DMS 273 (cell line): ENCODE measurements around the gene PILRA.
"Not testable (repeated sequence)": the region's sequence is repeated elsewhere in the genome, so short reads cannot be mapped to it uniquely, and the experiment has no call there.

Experiments
- DNase-seq: peaks from one replicate; lab custom pipeline; 2025; ENCODE audit not compliant: unreplicated experiment; lab: John Stamatoyannopoulos, UW

PILRA gene

DNA sequence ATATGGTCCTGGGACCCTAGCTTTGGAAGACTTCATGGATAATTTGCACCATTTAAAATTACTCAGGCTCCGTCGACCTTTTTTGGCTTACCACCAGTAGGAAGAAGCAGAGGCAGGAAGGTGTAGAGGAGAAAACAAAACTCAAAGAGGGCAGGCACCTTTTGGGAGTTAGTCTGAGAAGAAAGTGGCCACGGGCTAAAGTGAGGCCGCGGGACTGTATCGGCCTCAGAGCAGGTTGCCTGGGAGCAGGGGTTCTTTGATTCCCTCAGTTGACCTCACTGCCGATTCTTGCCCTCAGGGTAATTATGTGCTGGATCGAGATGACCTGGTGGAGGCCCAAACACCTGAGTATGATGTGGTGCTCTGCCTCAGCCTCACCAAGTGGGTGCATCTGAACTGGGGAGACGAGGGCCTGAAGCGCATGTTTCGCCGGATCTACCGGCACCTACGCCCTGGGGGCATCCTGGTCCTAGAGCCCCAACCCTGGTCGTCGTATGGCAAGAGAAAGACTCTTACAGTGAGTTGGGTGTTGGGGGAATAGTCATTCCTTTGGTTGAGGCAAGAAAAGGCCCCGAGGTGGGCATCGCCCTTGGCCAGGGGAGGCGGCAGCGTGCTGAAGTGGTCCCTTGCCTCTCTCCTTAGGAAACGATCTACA, 59.5 kb downstream of the PILRA start:
- no peak for DNase-seq

DNA sequence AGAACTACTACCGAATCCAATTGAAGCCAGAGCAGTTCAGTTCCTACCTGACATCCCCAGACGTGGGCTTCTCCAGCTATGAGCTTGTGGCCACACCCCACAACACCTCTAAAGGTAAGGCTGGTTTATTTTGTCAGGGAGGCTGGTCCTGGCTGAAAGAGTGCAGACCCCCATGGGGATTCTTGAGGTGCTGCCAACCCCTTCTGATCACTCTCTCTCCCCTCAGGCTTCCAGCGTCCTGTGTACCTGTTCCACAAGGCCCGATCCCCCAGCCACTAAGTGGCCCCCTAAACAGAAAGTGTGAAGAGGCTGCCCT, 59.9 kb downstream of the PILRA start:
- no peak for DNase-seq

DNA sequence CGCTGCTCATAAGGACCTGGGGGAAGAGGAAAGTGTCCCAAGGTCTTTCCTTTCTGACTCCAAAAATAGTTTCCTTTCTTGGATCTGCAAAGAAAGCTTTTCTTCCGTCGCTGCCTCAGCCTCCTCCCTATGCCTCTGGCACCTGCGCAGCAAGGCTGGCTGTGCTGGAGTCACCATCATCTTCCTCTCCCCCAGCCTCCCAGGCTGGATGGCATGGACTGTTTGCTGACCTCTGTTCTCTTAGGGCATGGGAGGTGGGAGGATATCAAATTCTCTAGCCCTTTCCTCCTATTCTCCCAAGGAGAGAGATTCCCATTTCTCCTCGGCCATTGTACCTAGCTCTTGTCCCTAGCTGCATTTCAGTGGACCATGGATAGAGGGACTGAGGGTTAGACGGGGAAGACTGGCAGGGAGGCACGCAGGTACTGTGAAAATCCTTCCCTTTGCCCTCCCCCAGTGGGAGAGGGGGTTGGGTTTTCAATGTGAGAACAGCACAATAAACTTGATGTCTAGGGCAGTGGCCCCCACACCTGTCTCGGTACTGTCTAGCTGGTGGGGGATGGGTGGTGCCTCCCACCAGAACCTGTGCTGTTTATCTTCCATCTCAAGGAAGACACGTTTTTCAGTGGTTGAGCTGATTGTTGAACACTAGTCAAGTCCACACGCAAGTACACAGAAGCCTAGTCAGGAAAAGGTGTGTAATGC, 60.5 kb downstream of the PILRA start:
- no peak for DNase-seq

DNA sequence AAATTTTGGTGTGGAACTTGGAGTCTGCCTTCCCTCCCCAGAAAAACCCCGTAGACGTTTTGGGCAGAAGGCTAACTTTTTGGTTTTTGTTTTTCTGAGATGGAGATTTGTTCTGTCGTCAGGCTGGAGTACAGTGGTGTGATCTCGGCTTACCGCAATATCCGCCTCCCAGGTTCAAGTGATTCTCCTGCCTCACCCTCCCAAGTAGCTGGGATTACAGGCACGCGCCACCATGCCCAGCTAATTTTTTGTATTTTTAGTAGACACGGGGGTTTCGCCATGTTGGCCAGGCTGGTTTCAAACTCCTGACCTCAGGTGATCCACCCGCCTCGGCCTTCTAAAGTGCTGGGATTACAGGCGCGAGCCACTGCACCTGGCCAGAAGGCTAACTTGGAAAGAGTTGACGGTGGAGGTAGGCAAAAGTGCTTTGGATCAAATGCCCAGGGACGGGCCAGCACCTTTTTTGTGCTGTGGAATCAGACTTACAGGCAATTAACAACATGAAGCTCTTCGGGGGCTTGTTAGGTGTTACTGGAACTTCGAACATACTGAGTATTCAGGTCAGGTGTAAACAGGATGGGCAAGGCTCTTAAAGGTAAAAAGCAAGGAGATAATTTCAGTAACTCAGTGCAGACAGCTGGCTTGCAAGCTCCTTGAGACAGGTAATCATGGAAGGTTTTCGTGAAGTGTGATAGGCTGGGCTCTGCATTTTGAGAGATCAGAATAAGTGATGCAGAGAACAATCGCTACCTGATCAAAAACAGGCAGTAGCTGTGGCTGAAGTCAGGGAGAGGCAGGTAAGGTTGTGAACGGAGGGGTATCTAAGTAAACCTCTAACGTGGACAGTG, 61.2 kb downstream of the PILRA start:
- DNase-seq, result no peak

DNA sequence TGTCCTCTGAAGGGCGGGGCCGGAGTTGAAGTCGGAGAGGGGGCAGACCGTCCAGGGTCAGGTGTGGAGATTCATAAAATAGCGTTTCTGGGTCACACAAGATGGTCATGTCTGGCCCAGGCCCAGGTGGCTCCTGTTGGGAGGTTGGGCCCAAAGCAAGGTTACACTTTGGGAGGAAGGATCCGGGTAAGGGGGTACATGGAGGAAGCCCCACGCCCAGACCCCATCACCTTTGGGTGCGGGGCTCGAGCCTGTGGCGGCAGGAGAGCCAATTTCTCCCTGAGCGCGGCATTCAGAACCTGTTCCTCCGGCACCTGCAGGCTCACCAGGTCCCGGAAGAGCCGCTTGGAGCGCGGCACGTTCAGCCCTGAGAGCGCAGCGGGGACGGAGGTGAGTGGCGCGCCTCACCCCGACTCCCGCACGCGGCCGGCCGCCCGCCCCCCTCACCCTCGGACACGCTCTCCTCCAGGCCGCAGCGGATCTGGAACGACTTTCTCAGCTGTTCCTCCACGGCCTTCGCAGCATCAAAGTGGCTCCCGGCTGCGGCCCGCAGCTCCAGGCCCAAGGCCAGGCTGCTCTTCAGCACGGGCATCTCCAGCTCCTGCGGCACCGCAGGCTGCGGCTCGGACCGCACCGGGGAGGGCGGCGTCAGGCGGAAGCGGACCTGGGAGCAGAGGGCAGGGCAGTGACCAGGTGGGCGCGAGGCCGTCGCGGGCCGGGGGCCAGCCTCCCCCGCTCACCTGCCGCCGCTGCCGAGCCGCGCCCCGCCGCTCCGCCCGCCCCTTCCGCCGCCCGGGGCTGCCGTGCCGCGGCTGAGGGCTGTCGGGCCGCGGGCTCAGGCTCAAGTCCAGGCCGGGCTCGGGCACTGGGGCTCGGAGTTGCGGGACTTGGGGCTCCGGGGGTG, 62.4 kb downstream of the PILRA start:
- DNase-seq, result peak; percentile 83

DNA sequence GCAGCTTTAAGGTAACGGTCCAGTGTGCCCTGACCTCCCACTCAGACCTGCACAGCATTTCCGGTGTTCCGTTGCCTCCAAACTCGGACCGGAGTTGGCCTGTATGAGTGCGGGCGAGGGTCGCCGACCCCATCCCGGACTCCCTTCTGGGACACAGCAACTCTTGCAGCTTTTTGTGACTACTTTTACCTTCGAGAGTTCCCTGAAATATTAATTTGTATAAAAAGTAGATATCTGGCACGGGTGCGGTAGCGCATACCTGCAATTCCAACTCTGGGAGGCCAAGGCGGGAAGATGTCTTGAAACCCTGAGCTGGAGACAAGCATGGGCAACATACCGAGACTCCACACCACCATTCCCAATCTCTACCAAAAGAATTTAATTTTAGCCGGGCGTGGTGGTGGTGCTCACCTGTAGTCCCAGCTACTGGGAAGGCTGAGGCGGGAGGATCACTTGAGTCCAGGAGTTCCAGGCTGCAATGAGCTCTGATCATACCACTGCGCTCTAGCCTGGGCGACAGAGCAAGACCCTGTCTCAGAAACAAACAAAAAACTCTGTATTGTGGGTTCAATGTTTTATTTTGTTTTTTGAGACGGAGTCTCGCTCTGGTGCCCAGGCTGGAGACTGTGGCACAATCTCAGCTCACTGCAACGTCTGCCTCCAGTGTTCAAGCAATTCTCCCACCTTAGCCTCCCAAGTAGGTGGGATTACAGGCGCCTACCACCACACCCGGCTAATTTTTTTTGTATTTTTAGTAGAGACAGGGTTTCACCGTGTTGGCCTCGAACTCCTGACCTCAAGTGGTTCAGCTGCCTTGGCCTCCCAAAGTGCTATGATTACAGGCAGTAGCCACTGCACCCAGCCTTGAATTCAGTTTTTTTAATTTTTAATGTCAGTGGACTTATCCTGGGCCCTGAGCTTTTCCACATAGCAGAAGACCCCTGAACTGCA, 64.1 kb downstream of the PILRA start:
- DNase-seq, result no peak

DNA sequence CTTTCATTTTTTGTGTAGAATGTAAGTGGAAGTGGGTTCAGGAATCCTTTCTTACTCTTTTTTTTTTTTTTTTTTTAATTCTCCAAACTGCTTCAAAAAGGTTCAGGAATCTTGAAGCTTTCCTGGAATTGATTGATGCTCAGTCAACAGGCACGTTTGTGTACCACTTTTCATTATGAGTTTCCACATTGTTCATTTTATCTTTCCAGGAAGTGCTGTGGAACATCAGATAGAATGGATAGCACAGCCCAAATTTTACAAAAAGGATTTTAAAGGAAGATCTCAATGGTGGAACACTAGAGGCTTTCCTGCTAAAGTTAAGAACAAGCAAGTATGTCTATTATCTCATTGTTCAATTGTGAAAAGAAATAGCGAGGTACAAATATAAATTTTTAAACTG, 64.9 kb downstream of the PILRA start:
- DNase-seq, result no peak

DNA sequence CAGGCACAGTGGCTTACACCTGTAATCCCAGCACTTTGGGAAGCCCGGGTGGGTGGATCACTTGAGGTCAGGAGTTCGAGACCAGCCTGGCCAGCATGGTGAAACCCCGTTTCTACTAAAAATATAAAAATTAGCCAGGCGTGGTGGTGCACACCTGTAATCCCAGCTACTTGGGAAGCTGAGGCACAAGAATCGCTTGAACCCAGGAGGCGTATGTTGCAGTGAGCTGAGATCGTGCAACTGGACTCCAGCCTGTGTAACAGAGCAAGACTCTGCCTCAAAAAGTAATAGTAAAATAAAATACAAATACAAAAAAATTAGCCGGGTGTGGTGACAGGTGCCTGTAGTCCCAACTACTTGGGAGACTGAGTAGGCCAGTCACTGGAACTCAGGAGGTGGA, 65.4 kb downstream of the PILRA start:
- DNase-seq, result not testable (repeated sequence)

DNA sequence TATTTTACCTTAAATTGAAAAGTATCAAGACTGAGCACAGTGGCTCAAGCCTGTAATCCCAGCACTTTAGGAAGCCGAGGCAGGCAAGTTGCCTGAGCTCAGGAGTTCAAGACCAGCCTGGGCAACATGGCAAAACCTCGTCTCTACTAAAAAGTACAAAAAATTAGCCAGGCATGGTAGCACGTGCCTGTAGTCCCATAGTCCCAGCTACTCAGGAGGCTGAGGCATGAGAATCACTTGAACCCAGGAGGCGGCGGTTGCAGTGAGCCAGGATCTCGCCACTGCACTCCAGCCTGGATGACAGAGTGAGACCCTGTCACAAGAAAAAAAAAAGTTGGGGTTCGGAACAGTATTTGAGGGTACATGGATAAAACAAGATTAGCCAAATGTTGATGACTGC, 66.0 kb downstream of the PILRA start:
- DNase-seq, result not testable (repeated sequence)

DNA sequence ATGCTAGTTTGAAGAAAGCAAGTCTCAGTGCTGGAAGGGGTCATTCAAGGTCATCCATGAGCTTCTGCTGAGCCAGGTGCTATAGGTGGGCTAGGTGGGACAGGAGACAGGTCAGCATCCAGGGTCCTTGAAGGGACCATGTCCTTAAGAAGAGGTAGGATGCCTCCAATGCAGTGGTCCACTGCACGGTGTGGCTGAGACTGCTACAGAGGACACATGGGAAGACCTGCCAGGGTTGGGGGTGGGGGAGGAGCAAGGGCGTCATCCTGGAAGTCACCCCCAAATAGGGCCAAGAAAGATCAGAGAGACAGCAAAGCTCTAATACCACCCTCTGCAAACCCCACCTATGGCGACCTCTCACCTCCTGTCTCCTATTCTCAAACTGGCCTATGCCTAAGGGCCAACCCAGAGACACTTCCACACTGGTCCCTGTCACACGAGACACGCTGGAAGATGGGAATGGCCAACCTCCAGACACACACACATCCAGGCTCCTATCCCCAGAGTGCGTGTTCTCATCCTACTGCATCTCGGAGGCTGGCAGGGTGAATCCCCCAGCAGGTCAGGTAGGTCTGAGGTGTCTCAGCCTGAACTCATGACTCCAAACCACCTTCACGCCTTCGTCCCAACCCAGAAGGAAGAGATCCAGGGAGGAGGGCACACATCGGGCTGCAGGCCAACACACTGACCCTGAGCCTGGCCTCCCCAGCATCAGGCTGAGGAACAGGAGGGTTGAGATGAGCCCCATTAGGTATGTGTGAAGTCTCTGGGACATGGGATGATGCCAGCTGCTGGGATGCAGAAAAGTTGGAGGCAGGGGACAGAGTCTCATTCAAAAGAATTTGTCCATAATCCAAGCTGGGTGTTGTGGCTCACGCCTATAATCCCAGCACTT, 68.6 kb downstream of the PILRA start:
- no peak for DNase-seq

DNA sequence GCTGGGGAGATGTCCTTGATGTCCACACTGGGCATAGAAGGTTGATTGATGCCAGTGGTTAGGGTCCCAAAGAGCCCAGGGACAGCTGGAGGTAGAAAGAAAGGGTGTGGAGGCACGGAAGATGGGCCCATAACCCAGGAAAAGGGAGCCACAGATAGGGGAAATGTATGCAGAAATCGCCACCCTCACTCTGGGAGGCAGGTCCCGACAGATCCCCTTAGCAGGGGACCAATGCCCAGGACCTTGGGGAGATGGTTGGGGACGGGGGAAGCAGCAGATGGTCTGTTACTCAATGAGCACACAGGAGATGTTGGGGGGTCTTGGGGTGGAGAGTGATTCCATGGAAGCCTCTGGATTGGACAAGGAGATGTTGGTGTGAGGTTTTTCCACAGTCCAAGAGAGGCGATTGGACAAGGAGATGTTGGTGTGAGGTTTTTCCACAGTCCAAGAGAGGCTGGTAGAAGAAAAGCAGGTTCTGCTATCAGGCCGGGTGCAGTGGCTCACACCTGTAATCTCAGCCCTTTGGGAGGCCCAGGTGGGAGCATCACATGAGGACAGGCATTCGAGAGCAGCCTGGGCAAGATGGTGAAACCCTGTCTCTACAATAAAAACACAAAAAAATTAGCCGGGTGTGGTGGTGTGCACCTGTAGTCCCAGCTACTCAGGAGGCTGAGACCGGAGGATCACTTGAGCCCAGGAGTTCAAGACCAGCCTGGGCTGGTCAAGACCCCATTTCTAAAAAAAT, 70.0 kb downstream of the PILRA start:
- no peak for DNase-seq

DNA sequence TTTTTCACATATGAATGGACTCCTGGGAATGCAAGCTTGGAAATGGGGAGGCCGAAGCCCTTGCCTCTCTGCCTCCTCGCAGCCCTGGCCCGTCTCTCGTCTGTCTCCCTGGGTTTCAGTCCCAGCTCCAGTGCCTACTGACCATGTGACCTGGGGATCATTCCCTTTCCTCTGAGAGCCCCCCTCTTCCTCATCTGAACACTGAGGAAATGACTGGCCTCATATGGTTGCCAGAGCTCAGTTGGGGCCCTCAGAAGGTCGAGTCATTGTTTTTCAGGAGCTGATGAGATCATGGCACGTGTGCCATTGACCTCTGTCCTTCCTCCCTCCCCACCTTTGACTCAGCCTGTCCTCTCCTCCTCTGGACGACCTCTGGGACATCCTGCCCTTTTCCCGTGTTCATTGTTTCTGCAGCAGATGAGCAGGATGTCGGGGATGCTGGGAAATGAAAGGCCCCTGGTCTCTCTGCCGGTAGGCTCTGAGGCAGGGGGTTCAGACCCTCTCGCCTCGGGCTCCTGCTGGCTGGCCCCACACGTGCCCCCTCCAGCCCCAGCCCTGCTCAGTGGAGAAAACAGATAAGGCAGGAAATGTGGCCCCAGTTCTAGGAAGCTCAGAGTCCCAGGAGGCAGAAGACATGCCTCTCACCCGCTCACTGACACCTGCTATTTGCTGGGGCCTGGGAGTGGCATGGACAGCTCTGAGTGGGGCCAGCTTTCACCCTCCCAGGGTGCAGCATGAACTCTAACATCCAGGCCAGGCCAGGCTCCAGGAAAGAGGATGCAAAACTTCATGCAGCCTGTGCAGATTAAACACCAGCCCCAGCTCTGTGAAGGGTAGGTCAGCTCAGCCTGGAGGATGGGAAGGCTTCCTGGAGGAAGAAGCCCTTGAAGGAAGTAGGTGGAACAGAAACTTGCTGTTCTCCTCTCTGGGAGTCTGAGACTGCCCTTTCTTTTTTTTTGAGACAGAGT, 71.3 kb downstream of the PILRA start:
- DNase-seq, result no peak

DNA sequence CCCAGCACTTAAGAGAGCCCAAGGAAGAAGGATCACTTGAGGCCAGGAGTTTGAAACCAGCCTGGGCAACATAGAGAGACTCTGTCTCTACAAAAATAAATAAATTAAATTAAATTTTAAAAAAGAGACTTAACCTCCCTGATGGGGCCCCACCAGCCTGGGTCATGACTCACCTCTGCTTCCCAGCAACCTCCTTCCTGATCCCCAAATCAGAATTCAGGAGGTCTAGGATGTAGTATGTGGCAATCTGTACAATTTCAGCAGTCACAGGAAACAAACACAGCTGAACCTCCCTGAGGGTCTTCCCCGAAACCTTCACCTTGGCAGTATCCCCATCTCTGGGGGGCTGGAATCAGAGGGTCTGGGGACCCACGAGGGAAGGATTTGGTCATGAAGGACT, 72.8 kb downstream of the PILRA start:
- DNase-seq, result no peak

DNA sequence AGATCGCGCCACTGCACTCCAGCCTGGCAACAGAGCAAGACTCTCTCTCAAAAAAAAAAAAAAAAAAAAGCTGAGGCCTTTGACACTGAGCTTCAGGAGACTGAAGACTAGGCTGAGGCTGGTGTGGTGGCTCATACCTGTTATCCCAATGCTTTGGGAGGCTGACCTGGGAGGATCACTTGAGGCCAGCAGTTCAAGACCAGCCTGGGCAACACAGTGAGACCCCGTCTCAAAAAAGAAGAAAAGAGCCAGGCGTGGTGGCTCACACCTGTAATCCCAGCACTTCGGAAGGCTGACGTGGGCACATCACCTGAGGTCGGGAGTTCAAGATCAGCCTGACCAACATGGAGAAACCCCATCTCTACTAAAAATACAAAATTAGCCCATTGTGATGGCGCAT, 74.1 kb downstream of the PILRA start:
- DNase-seq, result not testable (repeated sequence)

DNA sequence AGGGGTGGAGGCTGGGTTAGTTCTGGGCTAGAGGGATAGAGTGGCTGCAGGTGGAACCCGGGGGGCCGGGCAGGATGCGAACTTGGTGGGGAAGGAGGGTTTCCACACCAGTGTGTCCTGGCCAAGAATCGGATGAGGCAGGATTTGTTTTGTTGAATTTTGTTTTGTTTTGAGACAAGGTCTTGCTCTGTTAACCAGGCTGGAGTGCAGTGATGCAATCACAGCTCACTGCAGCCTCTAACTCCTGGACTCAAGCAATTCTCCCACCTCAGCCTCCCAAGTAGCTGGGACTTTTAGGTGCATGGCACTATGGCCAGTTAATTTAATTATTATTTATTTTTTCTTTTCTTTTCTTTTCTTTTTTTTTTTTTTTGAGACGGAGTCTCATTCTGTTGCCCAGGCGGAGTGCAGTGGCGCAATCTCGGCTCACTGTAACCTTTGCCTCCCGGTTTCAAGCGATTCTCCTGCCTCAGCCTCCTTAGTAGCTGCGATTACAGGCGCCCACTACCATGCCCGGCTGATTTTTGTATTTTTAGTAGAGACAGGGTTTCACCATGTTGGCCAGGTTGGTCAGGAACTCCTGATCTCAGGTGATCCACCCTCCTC, 76.0 kb downstream of the PILRA start:
- no peak for DNase-seq
